Spleen (tissue), 7 donors: ENCODE data around the gene STK40.

Experiments used
- CTCF ChIP-seq, 11 experiments: fragments of 200-600 bp in 7 of 11; fragments of 450-650 bp in 4 of 11; sonication (generic) in 4 of 11; IDR thresholded peaks in 8 of 11; conservative IDR thresholded peaks in 3 of 11; 1 replicate in 7 of 11; 2 replicates in 4 of 11; pipeline versions ENCODE4 v1.4.0 to v1.8.0; 2016 to 2021; ENCODE audit warnings: antibody characterized with exemption in 11 of 11, inconsistent platforms in 4 of 11, mild to moderate bottlenecking in 1 of 11
- POLR2AphosphoS5 ChIP-seq, 3 donors: sonication (generic); formaldehyde crosslinking; IDR thresholded peaks; one replicate each; pipeline ENCODE4 v1.5.1; 2017; ENCODE audit warnings: antibody characterized with exemption in 3 of 3
- donor health status: DM: no; HTN: no; CAD: no; lungs with moderate emphysema.
- donor health status: DM: no; HTN: no; CAD: no.
- donor health status: DM: no; HTN: no; CAD: no.

- TF ChIP-seq POLR2AphosphoS5 (IDR thresholded peaks at IDR 0.05), result no peak
- TF ChIP-seq CTCF (IDR thresholded peaks at IDR 0.05 in 8 of 11, conservative IDR thresholded peaks at IDR 0.05 in 3 of 11), result no peak
Observed at GRCh38 chr1:36417931-36418330, 32.2 kb upstream of the STK40 start.
